ENCODE results near the gene ISOC2. TPM values are rescaled to one million over a fixed set of nuclear protein-coding genes. Genes with fewer than 3 reads are reported as not detected.
A peak's percentile ranks its signal among the peaks of the same experiment; 100 is the strongest.
"Not testable (repeated sequence)": the region's sequence is repeated elsewhere in the genome, so short reads cannot be mapped to it uniquely, and the experiment has no call there.

The ISOC2 gene
- total RNA-seq, 1 donor from 2014 or later, result 24.9 TPM

GRCh38 chr19:55503157-55503501 lies 41.7 kb upstream of the ISOC2 start:
- Mint-ChIP-seq H3K4me3 (ENCODE audit: unreplicated experiment) (peak overlapping the region; percentile 59), H3K27ac (ENCODE audit: unreplicated experiment) (no peak overlapping the region), H3K9me3 (ENCODE audit: unreplicated experiment) (peaks cover 9% of the 10 kb centered on the region), H3K4me1 (ENCODE audit: low read depth, unreplicated experiment) (no peaks in the 10 kb centered on the region), H3K36me3 (ENCODE audit: unreplicated experiment) (peaks cover 21% of the 10 kb centered on the region), H3K27me3 (ENCODE audit: unreplicated experiment) (peaks cover 19% of the 10 kb centered on the region)
- no peak for DNase-seq
- TF ChIP-seq CTCF (IDR thresholded peaks at IDR 0.05; ENCODE audit: partially characterized antibody, unreplicated experiment), result no peak

GRCh38 chr19:55502197-55502952 lies 40.9 kb upstream of the ISOC2 start:
- DNase-seq, result no peak
- Mint-ChIP-seq H3K4me3 (ENCODE audit: unreplicated experiment) (peak overlapping the region; percentile 22), H3K9me3 (ENCODE audit: unreplicated experiment) (peaks cover 11% of the 10 kb centered on the region), H3K27ac (ENCODE audit: unreplicated experiment) (no peak overlapping the region), H3K36me3 (ENCODE audit: unreplicated experiment) (peaks cover 21% of the 10 kb centered on the region), H3K4me1 (ENCODE audit: low read depth, unreplicated experiment) (no peaks in the 10 kb centered on the region), H3K27me3 (ENCODE audit: unreplicated experiment) (peaks cover 20% of the 10 kb centered on the region)
- no peak for TF ChIP-seq CTCF (IDR thresholded peaks at IDR 0.05; ENCODE audit: partially characterized antibody, unreplicated experiment)

DNA sequence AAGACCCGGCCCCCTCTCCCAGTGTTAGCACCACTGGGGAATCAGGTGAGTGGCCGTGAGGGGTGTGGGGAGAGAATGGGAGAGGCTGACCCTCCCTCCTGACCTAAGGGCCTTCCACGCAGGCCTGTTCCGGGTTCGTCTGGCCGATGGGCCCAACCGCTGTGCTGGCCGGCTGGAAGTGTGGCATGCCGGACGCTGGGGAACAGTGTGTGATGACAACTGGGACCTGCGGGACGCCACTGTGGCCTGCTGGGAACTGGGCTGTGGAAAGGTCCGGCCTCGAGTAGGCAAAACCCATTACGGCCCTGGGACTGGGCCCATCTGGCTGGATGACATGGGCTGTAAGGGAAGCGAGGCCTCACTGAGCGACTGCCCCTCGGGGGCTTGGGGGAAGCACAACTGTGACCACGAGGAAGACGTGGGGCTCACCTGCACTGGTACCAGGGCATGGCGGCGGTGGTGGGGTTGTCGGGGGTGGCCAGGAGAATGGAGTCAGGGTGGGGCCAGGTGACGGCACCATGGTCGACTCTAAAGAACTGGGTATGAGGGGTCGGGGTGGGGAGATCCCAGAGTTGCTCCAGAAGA lies 39.0 kb upstream of the ISOC2 start:
- TF ChIP-seq CTCF (IDR thresholded peaks at IDR 0.05; ENCODE audit: partially characterized antibody, unreplicated experiment), result no peak
- Mint-ChIP-seq H3K27ac (ENCODE audit: unreplicated experiment) (no peak overlapping the region), H3K36me3 (ENCODE audit: unreplicated experiment) (peaks cover 21% of the 10 kb centered on the region), H3K4me3 (ENCODE audit: unreplicated experiment) (no peak overlapping the region), H3K4me1 (ENCODE audit: low read depth, unreplicated experiment) (peaks cover 9% of the 10 kb centered on the region), H3K9me3 (ENCODE audit: unreplicated experiment) (peaks cover 14% of the 10 kb centered on the region), H3K27me3 (ENCODE audit: unreplicated experiment) (peaks cover 24% of the 10 kb centered on the region)
- DNase-seq, result no peak

DNA sequence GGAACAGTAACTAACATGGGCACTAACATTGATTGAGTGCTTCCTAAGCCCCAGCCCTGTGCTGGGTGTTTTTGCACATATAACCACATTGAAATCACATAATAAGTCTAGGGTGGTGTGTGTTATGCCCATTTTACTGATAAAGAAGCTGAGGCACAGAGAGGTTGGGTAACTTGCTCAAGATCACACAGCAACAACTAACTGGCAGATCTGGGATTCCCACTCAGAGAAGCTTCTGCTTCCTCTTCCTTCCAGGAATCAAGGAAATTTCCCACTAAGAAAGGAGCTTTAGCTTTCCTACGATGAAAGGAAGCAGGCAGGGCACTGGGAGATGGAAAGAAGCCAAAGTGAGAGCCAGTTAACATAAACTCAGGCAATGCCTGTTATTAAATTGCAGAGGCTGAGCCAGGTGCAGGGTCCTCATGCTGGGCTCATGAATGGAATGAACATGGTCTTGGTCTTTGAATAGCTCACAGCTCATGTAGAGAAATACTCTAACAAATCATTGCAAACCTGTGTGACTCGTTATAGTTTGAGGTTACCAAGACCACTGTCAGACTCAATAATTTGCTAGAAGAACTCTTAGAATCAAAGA lies 36.9 kb upstream of the ISOC2 start:
- Mint-ChIP-seq H3K4me1 (ENCODE audit: low read depth, unreplicated experiment) (peaks cover 10% of the 10 kb centered on the region), H3K27ac (ENCODE audit: unreplicated experiment) (no peak overlapping the region), H3K36me3 (ENCODE audit: unreplicated experiment) (peaks cover 14% of the 10 kb centered on the region), H3K4me3 (ENCODE audit: unreplicated experiment) (no peak overlapping the region), H3K27me3 (ENCODE audit: unreplicated experiment) (peaks cover 24% of the 10 kb centered on the region), H3K9me3 (ENCODE audit: unreplicated experiment) (peaks cover 15% of the 10 kb centered on the region)
- no peak for TF ChIP-seq CTCF (IDR thresholded peaks at IDR 0.05; ENCODE audit: partially characterized antibody, unreplicated experiment)
- DNase-seq, result no peak

DNA sequence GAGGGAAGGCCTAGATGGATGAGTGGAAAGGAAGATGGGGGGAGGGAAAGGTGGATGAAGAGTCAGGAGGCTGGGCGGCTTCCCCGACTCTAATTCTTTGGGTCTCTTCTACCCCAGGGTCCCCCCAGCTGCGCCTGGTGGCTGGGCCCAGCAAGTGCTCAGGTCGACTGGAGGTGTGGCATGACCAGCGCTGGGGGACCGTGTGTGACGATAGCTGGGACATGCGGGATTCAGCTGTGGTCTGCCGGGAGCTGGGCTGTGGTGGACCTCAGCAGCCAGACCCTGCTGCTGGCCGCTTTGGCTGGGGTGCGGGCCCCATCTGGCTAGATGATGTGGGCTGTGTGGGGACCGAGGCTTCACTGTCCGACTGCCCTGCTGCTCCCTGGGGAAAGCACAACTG lies 36.3 kb upstream of the ISOC2 start:
- no peak overlapping the region for H3K4me3 Mint-ChIP-seq (ENCODE audit: unreplicated experiment)
- DNase-seq, result no peak
- H3K9me3 Mint-ChIP-seq (ENCODE audit: unreplicated experiment), result peaks cover 13% of the 10 kb centered on the region
- H3K4me1 Mint-ChIP-seq (ENCODE audit: low read depth, unreplicated experiment), result peaks cover 10% of the 10 kb centered on the region
- peaks cover 21% of the 10 kb centered on the region for H3K27me3 Mint-ChIP-seq (ENCODE audit: unreplicated experiment)
- peaks cover 11% of the 10 kb centered on the region for H3K36me3 Mint-ChIP-seq (ENCODE audit: unreplicated experiment)
- TF ChIP-seq CTCF (IDR thresholded peaks at IDR 0.05; ENCODE audit: partially characterized antibody, unreplicated experiment), result no peak
- no peak overlapping the region for H3K27ac Mint-ChIP-seq (ENCODE audit: unreplicated experiment)

GRCh38 chr19:55496820-55497219 lies 35.4 kb upstream of the ISOC2 start:
- not testable (repeated sequence) for H3K4me1 Mint-ChIP-seq (ENCODE audit: low read depth, unreplicated experiment); H3K27ac Mint-ChIP-seq (ENCODE audit: unreplicated experiment); H3K9me3 Mint-ChIP-seq (ENCODE audit: unreplicated experiment); H3K36me3 Mint-ChIP-seq (ENCODE audit: unreplicated experiment); DNase-seq
- Mint-ChIP-seq H3K4me3 (ENCODE audit: unreplicated experiment) (peak overlapping the region; percentile 46), H3K27me3 (ENCODE audit: unreplicated experiment) (peaks cover 17% of the 10 kb centered on the region)
